Mesendoderm (in vitro differentiated cells): ENCODE results near the gene ADGRG1.

Source experiments
- DNase-seq: peaks from one replicate; pipeline ENCODE4 v3.0.0; 2013
- H2AK5ac ChIP-seq: 2 replicates; pipeline ENCODE4 v1.6.1; 2013; ENCODE audit warnings: low read length, inconsistent platforms
- H2BK120ac ChIP-seq: 2 replicates; pipeline ENCODE4 v1.6.1; 2013; ENCODE audit warnings: low read depth, mild to moderate bottlenecking, low read length, moderate library complexity, mixed read lengths
- H2BK15ac ChIP-seq: replicated peaks from 2 replicates; pipeline ENCODE4 v1.6.1; 2013; ENCODE audit warnings: low read depth, mild to moderate bottlenecking, moderate library complexity
- H2BK5ac ChIP-seq: 2 replicates; pipeline ENCODE4 v1.6.1; 2013; ENCODE audit warnings: low read length, inconsistent platforms
- H3K18ac ChIP-seq: 2 replicates; pipeline ENCODE4 v1.6.1; 2013; ENCODE audit warnings: mild to moderate bottlenecking, low read length, mixed read lengths
- H3K23ac ChIP-seq: one replicate; pipeline ENCODE4 v1.6.1; 2013; ENCODE audit warnings: low read length
- H3K27ac ChIP-seq: 2 replicates; pipeline ENCODE4 v1.5.1; 2013; ENCODE audit warnings: low read depth, mild to moderate bottlenecking, inconsistent platforms, low read length, moderate library complexity
- H3K27me3 ChIP-seq: 2 replicates; pipeline ENCODE4 v1.6.1; 2013; ENCODE audit warnings: low read length, control low read depth, mild to moderate bottlenecking, inconsistent platforms; ENCODE audit not compliant: insufficient read depth, poor library complexity
- H3K36me3 ChIP-seq: 2 replicates; pipeline ENCODE4 v1.6.1; 2013; ENCODE audit warnings: low read length, inconsistent platforms; ENCODE audit not compliant: control insufficient read depth, insufficient read depth
- H3K4ac ChIP-seq: one replicate; pipeline ENCODE4 v1.6.1; 2013; ENCODE audit warnings: low read depth, mild to moderate bottlenecking, low read length, moderate library complexity
- H3K4me1 ChIP-seq: 2 replicates; pipeline ENCODE4 v1.6.1; 2013; ENCODE audit warnings: low read depth, low read length, inconsistent platforms; ENCODE audit not compliant: control insufficient read depth
- H3K4me2 ChIP-seq: 2 replicates; pipeline ENCODE4 v1.6.1; 2013; ENCODE audit warnings: low read length
- H3K4me3 ChIP-seq: 2 replicates; pipeline ENCODE4 v1.5.1; 2013; ENCODE audit warnings: mild to moderate bottlenecking, low read length
- H3K56ac ChIP-seq: one replicate; pipeline ENCODE4 v1.6.1; 2013; ENCODE audit warnings: low read length
- H3K79me1 ChIP-seq: 2 replicates; pipeline ENCODE4 v1.6.1; 2013; ENCODE audit warnings: low read length, inconsistent platforms
- H3K79me2 ChIP-seq: 2 replicates; pipeline ENCODE4 v1.6.1; 2013; ENCODE audit warnings: mild to moderate bottlenecking, low read length; ENCODE audit not compliant: control insufficient read depth, insufficient read depth
- H3K9ac ChIP-seq: 2 replicates; pipeline ENCODE4 v1.6.1; 2013; ENCODE audit warnings: low read length, inconsistent platforms
- H4K5ac ChIP-seq: one replicate; pipeline ENCODE4 v1.6.1; 2013; ENCODE audit warnings: low read length
- H4K8ac ChIP-seq: one replicate; pipeline ENCODE4 v1.6.1; 2013; ENCODE audit warnings: low read depth, mild to moderate bottlenecking, control low read depth, low read length, moderate library complexity
- WGBS: extraction: QIAGEN DNeasy Blood & Tissue Kit; methylation state at CpG from one replicate; pipeline ENCODE4 v1.1.7; 2013; ENCODE audit warnings: low lambda C conversion rate, missing lambda C conversion rate; ENCODE audit not compliant: insufficient coverage; ENCODE audit errors: extremely low coverage; 5-methylcytosine and 5-hydroxymethylcytosine counted together

ADGRG1 gene

DNA sequence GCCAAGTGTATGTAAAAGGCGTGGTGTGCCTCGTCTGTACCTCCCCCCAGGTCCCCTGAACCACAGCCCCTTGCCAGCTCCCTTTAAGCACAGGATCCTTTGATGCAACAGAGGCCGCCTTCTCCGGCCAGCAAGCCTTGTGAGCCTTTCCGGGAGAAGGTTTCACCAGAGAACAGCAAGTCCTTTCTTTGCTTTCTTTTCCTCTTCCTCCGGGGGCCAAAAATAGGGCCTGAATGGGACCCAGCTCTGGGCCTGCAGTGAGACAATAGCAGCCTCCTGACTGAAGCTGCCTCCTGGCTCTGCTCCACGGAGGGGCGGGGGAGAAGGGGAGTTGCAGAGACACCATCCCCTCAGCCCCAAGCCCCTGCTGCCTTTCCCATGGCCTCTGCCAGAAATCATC lies 9.0 kb downstream of the ADGRG1 start:
- H3K4me1 ChIP-seq, result no peaks in the 10 kb centered on the region

DNA sequence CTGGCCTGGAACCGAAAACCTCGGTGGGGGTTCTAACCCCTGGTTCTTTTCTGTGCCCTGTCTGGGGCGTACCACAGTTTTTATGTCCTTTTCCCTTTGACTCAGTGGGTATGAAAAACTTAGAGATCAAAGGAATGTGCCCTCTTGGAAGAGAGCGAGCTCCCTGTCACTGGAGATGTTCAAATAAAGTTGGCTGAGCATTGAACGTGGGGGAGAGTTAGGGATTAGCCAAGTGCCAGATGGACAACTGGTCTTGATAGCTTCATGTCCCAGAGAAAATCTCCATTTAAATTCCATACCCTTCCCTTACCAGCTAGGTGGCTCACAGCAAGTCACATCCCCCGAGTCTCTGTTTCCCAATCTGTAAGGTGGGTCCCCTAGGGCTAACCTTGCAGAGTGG lies 9.5 kb downstream of the ADGRG1 start:
- Histone ChIP-seq H3K23ac (peak overlapping the region; percentile 37), H3K4me1 (no peaks in the 10 kb centered on the region), H3K27me3 (no peaks in the 10 kb centered on the region), H3K4me3 (no peak overlapping the region), H3K4me2 (no peak overlapping the region), H3K9ac (no peak overlapping the region), H2AK5ac (no peak overlapping the region), H3K36me3 (no peaks in the 10 kb centered on the region), H2BK120ac (no peak overlapping the region), H4K5ac (no peak overlapping the region), H4K8ac (no peak overlapping the region), H3K4ac (no peak overlapping the region), H2BK5ac (no peak overlapping the region), H2BK15ac (no peak overlapping the region), H3K79me2 (no peaks in the 10 kb centered on the region), H3K56ac (no peak overlapping the region), H3K79me1 (no peaks in the 10 kb centered on the region), H3K27ac (no peak overlapping the region), H3K18ac (no peak overlapping the region)
- no CpG with 5 or more reads among the region's 6 CpGs for WGBS
- no peak for DNase-seq

More for the DNA sequence above, 9.0 kb downstream of the ADGRG1 start:
- Histone ChIP-seq H3K23ac (no peak overlapping the region), H3K4ac (no peak overlapping the region), H3K18ac (no peak overlapping the region), H3K27ac (no peak overlapping the region), H4K8ac (no peak overlapping the region), H2BK5ac (no peak overlapping the region), H2AK5ac (no peak overlapping the region), H4K5ac (no peak overlapping the region), H2BK120ac (no peak overlapping the region), H3K4me2 (no peak overlapping the region), H3K56ac (peak overlapping the region; percentile 11), H3K79me2 (no peaks in the 10 kb centered on the region), H3K36me3 (no peaks in the 10 kb centered on the region), H3K4me3 (no peak overlapping the region), H3K9ac (no peak overlapping the region), H3K79me1 (no peaks in the 10 kb centered on the region), H3K27me3 (no peaks in the 10 kb centered on the region), H2BK15ac (no peak overlapping the region)
- DNase-seq, result no peak
- WGBS, result no CpG with 5 or more reads among the region's 8 CpGs

DNA sequence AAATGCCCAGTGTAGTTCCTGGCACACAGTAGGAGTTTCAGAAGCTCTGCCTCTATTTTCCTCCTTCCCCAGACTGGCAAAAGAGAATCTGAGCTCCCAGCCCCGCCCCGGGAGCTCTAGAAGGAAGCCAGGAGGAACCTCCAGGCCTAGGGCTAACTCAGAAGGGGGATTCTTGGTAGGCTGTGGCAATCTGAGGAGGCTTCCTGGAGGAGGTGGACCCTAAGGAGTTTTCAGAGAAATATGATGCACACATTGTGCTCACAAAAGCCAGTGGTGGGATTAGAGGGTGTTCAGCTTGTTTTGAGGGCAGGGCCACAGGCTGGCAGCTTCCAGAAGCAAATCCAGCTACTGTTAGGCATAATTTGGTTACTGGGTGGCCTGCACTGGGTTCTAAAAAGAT lies 10.0 kb downstream of the ADGRG1 start:
- H3K56ac ChIP-seq, result no peak overlapping the region
- H2BK5ac ChIP-seq, result no peak overlapping the region
- no peak overlapping the region for H3K23ac ChIP-seq
- H3K27me3 ChIP-seq, result no peaks in the 10 kb centered on the region
- no peaks in the 10 kb centered on the region for H3K79me1 ChIP-seq
- no peak overlapping the region for H2BK15ac ChIP-seq
- no peak overlapping the region for H2AK5ac ChIP-seq
- no peaks in the 10 kb centered on the region for H3K79me2 ChIP-seq
- no peak overlapping the region for H3K27ac ChIP-seq
- H3K9ac ChIP-seq, result no peak overlapping the region
- no peak overlapping the region for H3K4me3 ChIP-seq
- no peaks in the 10 kb centered on the region for H3K4me1 ChIP-seq
- no peak overlapping the region for H3K18ac ChIP-seq
- H3K4ac ChIP-seq, result no peak overlapping the region
- no CpG with 5 or more reads among the region's 2 CpGs for WGBS
- no peak overlapping the region for H4K8ac ChIP-seq
- no peak overlapping the region for H4K5ac ChIP-seq
- no peak overlapping the region for H3K4me2 ChIP-seq
- H2BK120ac ChIP-seq, result no peak overlapping the region
- no peak for DNase-seq
- no peaks in the 10 kb centered on the region for H3K36me3 ChIP-seq

DNA sequence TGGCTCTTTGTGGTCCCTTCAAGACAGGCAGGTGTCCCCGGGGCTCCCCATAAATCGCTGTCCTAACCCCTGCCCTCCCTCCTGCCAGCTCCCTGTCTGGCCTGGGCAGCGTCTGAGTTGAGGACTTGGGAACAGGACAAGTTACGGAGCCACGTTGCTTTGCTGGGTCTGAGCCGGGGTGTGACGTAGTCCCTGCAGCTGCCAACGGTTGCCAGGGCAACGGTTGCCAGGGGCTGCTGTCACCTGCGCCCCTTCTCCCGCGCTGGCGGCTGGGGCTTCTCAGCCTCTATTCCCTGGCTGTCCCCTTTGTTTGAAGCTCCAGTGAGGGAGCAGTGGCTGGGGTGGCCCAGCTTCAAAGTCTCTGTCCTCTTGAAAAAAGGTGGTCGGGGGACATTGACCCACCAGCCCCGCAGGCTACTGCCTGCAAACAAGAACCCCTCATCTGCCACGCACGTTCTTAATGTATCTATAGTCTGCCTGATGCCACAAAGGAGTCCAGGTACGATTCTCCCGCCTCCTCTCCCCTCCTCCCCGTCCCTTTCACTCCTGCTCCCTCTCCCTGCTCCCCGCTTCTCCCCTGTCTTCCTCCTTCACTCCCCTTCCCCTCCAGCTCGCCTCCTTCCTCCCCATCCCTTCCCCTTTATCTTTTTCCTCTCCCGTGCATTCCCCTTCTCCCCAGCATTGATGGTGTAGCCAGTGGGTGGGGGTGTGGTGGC lies 10.9 kb downstream of the ADGRG1 start:
- Histone ChIP-seq H2BK120ac (no peak overlapping the region), H3K56ac (no peak overlapping the region), H2BK5ac (no peak overlapping the region), H3K79me2 (no peaks in the 10 kb centered on the region), H3K23ac (no peak overlapping the region), H3K36me3 (no peaks in the 10 kb centered on the region), H3K4me3 (no peak overlapping the region), H3K4ac (no peak overlapping the region), H3K27me3 (no peaks in the 10 kb centered on the region), H2AK5ac (no peak overlapping the region), H2BK15ac (no peak overlapping the region), H3K9ac (no peak overlapping the region), H3K27ac (no peak overlapping the region), H4K5ac (no peak overlapping the region), H3K79me1 (no peaks in the 10 kb centered on the region), H3K4me2 (no peak overlapping the region), H4K8ac (no peak overlapping the region), H3K4me1 (no peaks in the 10 kb centered on the region), H3K18ac (no peak overlapping the region)
- peak; percentile 89 for DNase-seq
- no CpG with 5 or more reads among the region's 23 CpGs for WGBS

DNA sequence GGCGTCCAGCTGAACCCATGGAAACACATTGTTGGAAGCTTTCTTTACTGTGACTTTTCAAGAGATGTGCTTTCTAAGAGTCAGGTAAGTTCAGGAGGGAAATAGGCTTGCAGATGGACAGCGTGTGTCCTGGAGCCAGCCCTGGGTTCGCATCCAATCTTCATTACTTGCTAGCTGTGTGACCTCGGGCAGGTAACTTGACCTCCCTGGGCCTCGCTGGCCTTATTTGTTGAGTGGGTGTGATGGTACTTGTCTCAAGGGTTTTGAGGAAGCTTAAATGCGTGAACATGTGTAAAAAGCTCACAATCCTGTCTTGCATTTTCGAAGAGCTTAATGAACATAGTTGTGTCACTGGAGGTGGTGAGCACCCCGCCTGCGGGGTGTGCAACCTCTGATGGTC lies 11.8 kb downstream of the ADGRG1 start:
- no peak overlapping the region for H3K4me2 ChIP-seq
- H3K36me3 ChIP-seq, result no peaks in the 10 kb centered on the region
- no peaks in the 10 kb centered on the region for H3K4me1 ChIP-seq
- no peak overlapping the region for H3K56ac ChIP-seq
- H3K27ac ChIP-seq, result no peak overlapping the region
- no peak overlapping the region for H4K5ac ChIP-seq
- no peaks in the 10 kb centered on the region for H3K79me1 ChIP-seq
- no peaks in the 10 kb centered on the region for H3K27me3 ChIP-seq
- no CpG with 5 or more reads among the region's 9 CpGs for WGBS
- H4K8ac ChIP-seq, result no peak overlapping the region
- no peak overlapping the region for H3K18ac ChIP-seq
- H3K23ac ChIP-seq, result no peak overlapping the region
- no peak overlapping the region for H2BK15ac ChIP-seq
- H3K9ac ChIP-seq, result no peak overlapping the region
- no peak overlapping the region for H2BK120ac ChIP-seq
- no peak for DNase-seq
- H2AK5ac ChIP-seq, result no peak overlapping the region
- no peak overlapping the region for H2BK5ac ChIP-seq
- H3K4ac ChIP-seq, result no peak overlapping the region
- no peak overlapping the region for H3K4me3 ChIP-seq
- H3K79me2 ChIP-seq, result no peaks in the 10 kb centered on the region

DNA sequence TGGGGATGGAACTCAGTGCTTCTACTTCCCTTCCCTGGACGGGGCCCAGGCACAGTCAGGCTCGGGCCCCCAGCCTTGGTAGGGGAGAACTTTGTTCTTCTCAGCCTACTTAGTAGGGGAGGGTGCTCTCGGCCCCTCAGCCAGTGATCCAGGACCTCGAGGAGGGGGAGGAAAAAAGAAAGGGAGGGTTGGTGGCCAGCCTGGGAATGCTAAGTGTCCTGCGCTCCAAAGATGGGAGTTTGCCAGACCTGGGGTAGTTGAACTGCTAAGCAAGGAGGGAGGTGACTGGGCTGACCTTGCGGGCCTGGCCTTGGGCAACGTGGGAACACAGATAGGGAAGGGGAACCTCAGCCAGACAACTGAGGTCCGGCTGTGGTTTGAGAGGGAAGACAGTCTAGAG lies 12.2 kb downstream of the ADGRG1 start:
- H2AK5ac ChIP-seq, result no peak overlapping the region
- no peaks in the 10 kb centered on the region for H3K36me3 ChIP-seq
- no peak overlapping the region for H3K23ac ChIP-seq
- H2BK5ac ChIP-seq, result no peak overlapping the region
- H3K4ac ChIP-seq, result no peak overlapping the region
- H3K79me1 ChIP-seq, result no peaks in the 10 kb centered on the region
- H3K27ac ChIP-seq, result no peak overlapping the region
- no peak overlapping the region for H3K18ac ChIP-seq
- WGBS, result no CpG with 5 or more reads among the region's 8 CpGs
- H4K8ac ChIP-seq, result no peak overlapping the region
- no peak overlapping the region for H2BK15ac ChIP-seq
- H3K9ac ChIP-seq, result no peak overlapping the region
- no peaks in the 10 kb centered on the region for H3K79me2 ChIP-seq
- H2BK120ac ChIP-seq, result no peak overlapping the region
- no peaks in the 10 kb centered on the region for H3K4me1 ChIP-seq
- H3K27me3 ChIP-seq, result no peaks in the 10 kb centered on the region
- no peak for DNase-seq
- H3K4me3 ChIP-seq, result no peak overlapping the region
- no peak overlapping the region for H3K4me2 ChIP-seq
- no peak overlapping the region for H4K5ac ChIP-seq
- no peak overlapping the region for H3K56ac ChIP-seq
